Activated T-cell treated with anti-CD3 and anti-CD28 coated beads, Interleukin-2, amount 50 U/mL, for 4 hours (primary cell): ENCODE measurements around the gene TMCO4. TPM values are rescaled to one million over a fixed set of nuclear protein-coding genes. Genes with fewer than 3 reads are reported as not detected.

Experiments used
- ATAC-seq, 2 donors: fragments of 200-7000 bp; cut with Tn5 transposase; one replicate each; pipeline ENCODE4 v1.10.0; 2021
- DNase-seq: peaks from one replicate; pipeline ENCODE4 v3.0.0-alpha.2; 2020
- H3K27me3 Mint-ChIP-seq: one replicate; pipeline ENCODE4 v1.8.0; 2021; ENCODE audit warnings: low read depth, mixed read lengths
- H3K36me3 Mint-ChIP-seq: one replicate; pipeline ENCODE4 v1.8.0; 2022; ENCODE audit warnings: mixed read lengths; ENCODE audit not compliant: insufficient read depth
- H3K4me1 Mint-ChIP-seq: one replicate; pipeline ENCODE4 v1.8.0; 2021; ENCODE audit warnings: low read depth, mixed read lengths
- H3K4me3 Mint-ChIP-seq: one replicate; pipeline ENCODE4 v1.8.0; 2021; ENCODE audit warnings: mild to moderate bottlenecking, moderate library complexity, mixed read lengths
- H3K9me3 Mint-ChIP-seq: one replicate; pipeline ENCODE4 v1.8.0; 2021; ENCODE audit warnings: mixed read lengths
- total RNA-seq, 3 donors: library from RNA; stranded (reverse); gene quantifications; one replicate each; pipeline ENCODE4 v1.2.1, GENCODE V29; 2021

Gene TMCO4
- total RNA-seq, 3 donors from 2014 or later, result 10.4 to 16.1 (median 13.2) TPM

DNA sequence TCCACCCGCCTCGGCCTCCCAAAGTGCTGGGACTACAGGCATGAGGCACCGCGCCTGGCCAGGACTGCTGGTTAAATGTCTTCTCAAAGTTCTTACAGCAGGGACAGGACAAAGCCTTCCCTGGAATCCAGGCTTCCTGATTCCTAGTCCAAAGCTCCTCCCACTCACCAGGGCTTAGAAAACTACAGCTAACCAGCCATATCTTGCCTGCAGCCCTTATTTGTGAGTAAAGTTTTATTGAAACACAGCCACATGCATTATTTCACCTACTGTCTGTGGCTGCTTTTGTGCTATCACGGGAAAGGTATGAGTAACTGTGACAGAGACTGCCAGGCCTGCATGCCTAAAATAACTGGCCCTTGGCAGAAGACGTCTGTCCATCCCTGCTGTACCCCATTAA is 24.4 kb downstream of the TMCO4 start:
- peaks cover 39% of the 10 kb centered on the region for H3K36me3 Mint-ChIP-seq
- no peaks in the 10 kb centered on the region for H3K4me1 Mint-ChIP-seq
- no peaks in the 10 kb centered on the region for H3K9me3 Mint-ChIP-seq
- ATAC-seq (no peak), DNase-seq (no peak)
- H3K27me3 Mint-ChIP-seq, result no peaks in the 10 kb centered on the region
- H3K4me3 Mint-ChIP-seq, result no peak overlapping the region

DNA sequence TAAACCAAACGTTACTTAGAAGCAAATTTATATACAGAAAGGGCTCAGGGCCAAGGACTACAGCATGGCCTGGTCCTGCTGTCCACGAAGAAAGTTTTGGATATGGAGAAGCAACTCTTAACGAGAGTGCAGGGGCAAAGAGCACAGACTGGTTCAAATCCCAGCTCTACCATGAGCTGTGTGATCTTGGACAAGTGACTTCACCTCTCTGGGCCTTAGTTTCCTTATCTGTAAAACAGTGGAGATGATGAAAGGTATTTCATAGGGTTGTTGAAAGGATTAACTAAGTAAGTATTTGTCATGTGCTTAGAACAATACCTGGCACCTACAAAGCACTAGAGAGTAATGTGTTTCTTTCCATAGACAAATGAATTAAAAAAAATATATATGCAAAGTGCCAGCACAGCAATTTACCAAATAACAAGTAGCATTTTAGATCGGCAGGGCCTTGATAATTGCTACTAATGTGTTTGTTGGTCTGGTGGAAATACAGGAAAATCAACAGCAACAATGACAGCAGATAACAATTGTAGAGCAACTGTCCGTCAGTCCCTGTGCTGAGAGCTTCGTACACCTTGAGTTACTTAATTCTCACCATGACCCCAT is 25.4 kb downstream of the TMCO4 start:
- ATAC-seq (no peak), DNase-seq (no peak)
- Mint-ChIP-seq H3K9me3 (no peaks in the 10 kb centered on the region), H3K27me3 (no peaks in the 10 kb centered on the region), H3K4me3 (no peak overlapping the region), H3K36me3 (peaks cover 32% of the 10 kb centered on the region), H3K4me1 (no peaks in the 10 kb centered on the region)

DNA sequence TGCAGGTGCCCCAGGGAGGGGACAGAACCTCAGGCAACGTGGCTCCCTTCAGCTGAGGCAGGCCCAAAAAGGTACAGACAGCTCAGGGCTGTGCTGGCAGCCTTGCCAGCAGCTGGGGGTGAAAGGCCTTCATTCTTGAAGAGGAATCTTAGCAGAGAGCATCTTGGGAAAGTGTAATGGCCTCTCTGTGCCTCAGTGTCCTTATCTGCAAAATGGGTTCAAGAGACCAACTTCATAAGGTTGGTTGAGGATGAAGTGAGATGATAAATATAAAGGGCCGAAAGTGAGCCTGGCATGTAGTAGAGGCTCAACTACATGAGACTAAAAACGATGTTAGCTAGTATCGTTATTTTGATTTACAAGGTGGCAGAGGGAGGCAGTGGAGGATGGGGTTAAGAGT is 26.2 kb downstream of the TMCO4 start:
- Mint-ChIP-seq H3K4me1 (no peaks in the 10 kb centered on the region), H3K27me3 (no peaks in the 10 kb centered on the region), H3K4me3 (no peak overlapping the region), H3K9me3 (no peaks in the 10 kb centered on the region), H3K36me3 (peaks cover 24% of the 10 kb centered on the region)
- ATAC-seq, result no peak
- no peak for DNase-seq

DNA sequence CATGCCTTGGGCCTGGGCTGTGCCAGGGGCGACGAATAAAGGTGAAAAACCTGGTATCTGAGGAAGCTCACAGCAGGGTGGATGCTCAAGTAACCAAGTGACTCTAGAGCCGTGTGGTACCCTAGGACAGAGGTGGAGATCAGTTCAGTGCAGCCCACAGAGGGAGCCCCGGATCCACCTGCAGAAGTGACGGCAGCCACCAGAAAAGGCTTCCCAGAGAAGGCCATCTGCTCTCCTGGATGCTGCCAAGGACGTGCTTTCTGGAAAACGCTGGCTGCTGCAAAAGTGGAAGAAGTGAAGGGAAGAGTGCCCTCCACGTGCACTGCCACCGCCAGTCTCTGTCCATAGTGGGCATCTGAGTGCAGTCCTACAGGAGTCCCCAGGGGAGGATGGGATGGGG is 27.7 kb downstream of the TMCO4 start:
- Mint-ChIP-seq H3K4me1 (no peaks in the 10 kb centered on the region), H3K27me3 (no peaks in the 10 kb centered on the region), H3K36me3 (peaks cover 21% of the 10 kb centered on the region), H3K4me3 (no peak overlapping the region), H3K9me3 (no peaks in the 10 kb centered on the region)
- DNase-seq, result no peak
- no peak for ATAC-seq

DNA sequence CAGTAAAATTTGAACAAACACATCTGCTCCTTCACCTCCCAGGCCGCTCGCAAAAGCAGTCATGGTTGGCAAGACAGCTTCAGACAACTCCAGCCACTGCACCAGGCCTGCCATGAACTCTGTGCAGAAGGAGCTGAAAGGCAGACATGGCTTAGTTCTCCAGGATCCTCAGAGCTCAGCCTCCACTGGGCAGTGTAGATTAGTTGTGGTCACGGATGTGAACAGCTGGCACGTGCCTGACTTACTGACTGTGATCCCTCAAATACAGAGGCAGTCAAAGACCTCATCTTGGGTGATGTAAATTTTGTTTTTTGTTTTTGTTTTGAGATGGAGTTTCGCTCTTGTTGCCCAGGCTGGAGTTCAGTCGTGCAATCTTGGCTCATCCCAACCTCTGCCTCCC is 28.4 kb downstream of the TMCO4 start:
- Mint-ChIP-seq H3K9me3 (no peaks in the 10 kb centered on the region), H3K4me1 (peaks cover 1% of the 10 kb centered on the region), H3K36me3 (peaks cover 24% of the 10 kb centered on the region), H3K4me3 (no peak overlapping the region), H3K27me3 (no peaks in the 10 kb centered on the region)
- DNase-seq (no peak), ATAC-seq (no peak)

DNA sequence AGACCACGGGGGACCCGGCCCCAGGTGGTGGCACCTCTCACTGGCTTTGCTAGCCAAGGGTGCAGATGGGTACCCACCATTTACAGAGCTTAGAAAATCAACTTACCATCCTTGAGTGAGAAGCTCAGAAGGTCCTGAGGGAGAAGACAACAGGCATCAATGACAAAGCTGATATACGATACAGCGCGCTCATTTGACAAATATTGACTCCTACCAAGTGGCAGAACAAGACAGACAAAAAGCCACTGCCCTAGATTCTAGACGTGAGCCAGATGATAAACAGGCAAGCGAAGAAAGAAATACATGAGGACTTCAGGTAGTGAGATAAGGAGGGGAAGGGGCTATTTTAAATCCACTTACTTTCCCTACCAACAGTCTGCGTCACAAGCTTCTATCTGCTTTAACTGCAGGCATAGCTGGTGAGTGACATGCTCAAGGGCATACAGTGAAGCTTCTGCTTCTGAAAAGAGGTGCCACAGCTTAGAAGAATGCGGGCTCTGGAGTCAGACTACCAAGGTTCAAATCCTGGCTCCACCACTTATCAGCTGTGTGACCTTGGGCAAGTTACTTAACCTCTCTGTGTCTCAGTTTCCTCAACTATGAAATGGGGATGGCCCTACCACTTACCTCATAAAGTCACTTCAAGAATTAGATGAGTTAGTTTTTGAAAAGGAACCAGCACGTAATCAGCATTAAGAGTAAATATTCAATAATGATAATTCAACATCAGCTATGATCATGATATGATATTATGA is 29.1 kb downstream of the TMCO4 start:
- Mint-ChIP-seq H3K4me3 (no peak overlapping the region), H3K4me1 (peaks cover 8% of the 10 kb centered on the region), H3K9me3 (no peaks in the 10 kb centered on the region), H3K36me3 (peaks cover 27% of the 10 kb centered on the region), H3K27me3 (no peaks in the 10 kb centered on the region)
- ATAC-seq (no peak), DNase-seq (no peak)

DNA sequence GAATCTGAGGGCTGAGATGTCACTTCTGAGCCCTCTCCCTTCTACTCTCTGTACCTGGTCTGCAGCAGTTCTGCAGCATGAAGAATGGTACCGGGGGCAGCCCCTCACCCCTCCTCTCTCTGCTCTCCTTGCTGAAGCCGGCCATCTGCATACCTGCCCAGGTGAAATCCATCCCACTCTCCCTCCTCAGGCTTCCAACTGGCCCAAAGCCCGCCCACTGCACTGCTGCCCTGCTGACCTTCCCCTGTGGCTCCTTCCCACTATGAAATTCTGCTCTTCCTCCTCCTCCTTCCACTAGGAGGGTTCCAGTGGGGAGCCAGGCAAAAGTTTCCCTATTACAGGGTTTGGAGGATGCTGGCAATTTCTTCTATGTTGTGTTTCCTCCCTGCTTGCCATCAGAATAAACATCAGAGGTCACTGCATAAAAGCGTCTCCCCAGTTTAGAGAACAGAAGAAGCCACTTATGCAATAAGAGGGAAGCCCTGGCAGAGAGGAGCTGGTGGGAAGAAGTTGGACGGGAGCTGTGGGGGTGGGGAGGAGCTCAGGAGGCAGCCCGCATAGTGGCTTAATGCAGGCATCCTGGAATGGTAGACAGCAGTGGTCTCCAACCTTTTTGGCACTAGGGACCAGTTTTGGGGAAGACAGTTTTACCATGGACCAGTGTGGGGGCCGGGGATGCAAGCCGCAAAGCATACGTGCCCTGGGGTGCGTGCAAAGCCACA is 30.3 kb downstream of the TMCO4 start:
- peaks cover 29% of the 10 kb centered on the region for H3K36me3 Mint-ChIP-seq
- DNase-seq (no peak), ATAC-seq (no peak)
- H3K4me3 Mint-ChIP-seq, result no peak overlapping the region
- no peaks in the 10 kb centered on the region for H3K9me3 Mint-ChIP-seq
- H3K27me3 Mint-ChIP-seq, result no peaks in the 10 kb centered on the region
- H3K4me1 Mint-ChIP-seq, result peaks cover 14% of the 10 kb centered on the region

DNA sequence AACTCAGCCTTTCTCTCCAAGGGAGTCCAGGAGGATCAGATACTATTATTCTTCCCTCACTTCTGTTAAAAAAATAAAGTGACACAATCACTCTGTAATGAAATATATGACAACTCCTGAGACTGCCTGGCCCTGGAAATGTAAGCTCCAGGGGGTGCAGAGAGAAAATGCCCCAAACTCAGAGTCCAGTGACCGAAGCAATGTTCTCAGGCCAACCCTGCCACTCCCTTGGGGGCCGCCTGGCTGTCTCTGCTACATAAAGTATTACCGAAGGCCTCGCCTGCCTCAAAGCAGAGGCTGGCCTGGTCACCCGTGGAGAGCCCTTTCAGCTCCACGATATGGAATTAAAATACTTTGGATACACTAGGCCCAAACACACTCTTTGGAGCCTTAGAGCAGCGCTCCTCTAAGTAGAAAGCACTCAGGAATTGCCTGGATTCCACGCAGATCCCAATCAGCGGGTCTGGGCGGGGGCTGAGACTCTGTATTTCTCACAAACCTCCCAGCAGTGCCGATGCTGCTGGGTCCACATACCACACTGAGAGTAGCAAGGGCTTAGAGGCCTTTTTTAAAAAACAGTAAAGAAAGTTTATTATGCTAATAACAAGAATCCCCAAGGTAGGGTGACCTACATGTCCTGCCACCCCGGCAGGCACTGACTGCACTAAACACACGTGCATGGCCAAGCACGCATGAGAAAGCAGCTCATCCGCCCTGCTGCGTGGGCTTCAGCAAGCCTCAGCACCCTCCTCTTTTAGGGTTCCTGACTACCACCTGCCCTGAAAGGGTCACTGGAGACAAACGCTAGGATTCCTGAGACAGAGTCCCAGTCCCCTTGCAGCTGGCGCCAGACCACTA is 31.1 kb downstream of the TMCO4 start:
- Mint-ChIP-seq H3K9me3 (no peaks in the 10 kb centered on the region), H3K36me3 (peaks cover 28% of the 10 kb centered on the region), H3K27me3 (no peaks in the 10 kb centered on the region), H3K4me3 (no peak overlapping the region), H3K4me1 (peaks cover 14% of the 10 kb centered on the region)
- ATAC-seq, result no peak
- no peak for DNase-seq

DNA sequence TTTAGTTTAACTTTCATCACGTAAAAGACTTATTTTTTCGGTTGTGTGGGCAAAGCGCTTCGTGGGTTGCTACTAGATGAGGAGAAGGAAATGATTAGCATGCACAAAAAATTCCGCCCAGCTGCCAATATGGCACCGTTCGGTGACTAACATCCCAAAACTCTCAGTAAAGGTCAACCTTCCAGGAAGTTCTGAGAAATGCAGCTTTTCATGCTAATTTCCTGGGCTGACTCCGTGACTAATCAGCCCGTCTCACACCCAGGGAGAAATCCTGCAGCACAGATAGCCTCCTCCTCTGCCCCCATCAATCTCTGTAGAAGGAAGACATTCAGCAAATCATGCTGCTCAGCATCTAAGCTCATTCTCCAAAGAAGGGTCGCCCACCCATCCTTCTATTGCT is 34.1 kb downstream of the TMCO4 start:
- no peaks in the 10 kb centered on the region for H3K27me3 Mint-ChIP-seq
- DNase-seq, result peak; percentile 10
- H3K4me3 Mint-ChIP-seq, result no peak overlapping the region
- H3K36me3 Mint-ChIP-seq, result peaks cover 18% of the 10 kb centered on the region
- peak; percentile 71 to 83 for ATAC-seq
- peaks cover 14% of the 10 kb centered on the region for H3K4me1 Mint-ChIP-seq
- H3K9me3 Mint-ChIP-seq, result no peaks in the 10 kb centered on the region

DNA sequence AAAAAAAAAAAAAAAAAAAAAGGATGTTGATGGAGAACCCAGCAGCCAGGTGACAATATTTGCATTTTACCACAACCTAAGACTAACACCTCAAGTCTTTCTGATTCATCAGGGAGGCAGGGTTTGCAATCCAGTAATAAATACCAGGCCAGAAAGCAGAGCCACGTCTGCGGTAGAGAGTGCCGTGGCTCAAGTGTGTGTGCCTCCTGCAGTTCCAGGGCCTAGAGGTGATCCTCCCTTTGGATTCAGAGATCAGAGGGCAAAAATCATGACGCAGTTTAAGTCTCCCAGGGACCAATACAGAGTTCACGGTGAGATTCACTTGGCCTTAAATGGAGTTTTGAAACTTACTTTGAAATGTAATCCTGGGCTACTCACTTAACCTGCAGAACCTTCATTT is 34.9 kb downstream of the TMCO4 start:
- DNase-seq (no peak), ATAC-seq (peak in 1 of 2 donors; percentile 32)

DNA sequence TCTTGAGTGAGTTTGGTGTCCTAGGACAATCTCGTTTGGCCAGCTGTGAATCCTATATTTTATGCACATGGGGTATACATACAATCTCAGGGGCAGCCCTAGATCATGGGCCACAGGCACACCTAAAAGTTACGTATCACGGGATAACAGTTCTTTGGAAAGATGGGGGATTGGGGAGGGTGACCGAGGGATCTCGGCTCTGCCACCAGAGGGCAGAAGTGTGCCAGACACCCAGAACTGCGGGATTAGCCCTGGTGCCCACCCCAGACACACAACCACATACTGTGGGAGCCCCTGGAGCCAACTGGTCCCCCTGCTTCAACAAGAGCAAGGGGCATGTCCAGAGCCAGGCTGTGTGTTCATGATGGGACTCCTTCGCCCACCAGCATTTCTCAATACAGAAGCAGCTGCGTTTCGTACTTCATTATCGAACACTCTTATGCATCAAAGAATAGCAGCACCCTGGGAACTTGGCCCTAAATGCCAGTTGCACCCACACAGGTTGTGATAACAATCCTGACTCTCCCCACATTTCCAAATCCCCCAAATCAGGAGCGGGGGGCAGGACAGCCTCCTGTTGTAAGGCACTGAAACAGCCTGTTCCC is 37.4 kb downstream of the TMCO4 start:
- ATAC-seq (peak in 1 of 2 donors; percentile 58), DNase-seq (peak; percentile 21)
- H3K27me3 Mint-ChIP-seq, result no peaks in the 10 kb centered on the region

More for the DNA sequence above, 34.9 kb downstream of the TMCO4 start:
- H3K4me1 Mint-ChIP-seq, result peaks cover 14% of the 10 kb centered on the region
- no peak overlapping the region for H3K4me3 Mint-ChIP-seq
- no peaks in the 10 kb centered on the region for H3K27me3 Mint-ChIP-seq
- H3K36me3 Mint-ChIP-seq, result peaks cover 18% of the 10 kb centered on the region
- H3K9me3 Mint-ChIP-seq, result no peaks in the 10 kb centered on the region

DNA sequence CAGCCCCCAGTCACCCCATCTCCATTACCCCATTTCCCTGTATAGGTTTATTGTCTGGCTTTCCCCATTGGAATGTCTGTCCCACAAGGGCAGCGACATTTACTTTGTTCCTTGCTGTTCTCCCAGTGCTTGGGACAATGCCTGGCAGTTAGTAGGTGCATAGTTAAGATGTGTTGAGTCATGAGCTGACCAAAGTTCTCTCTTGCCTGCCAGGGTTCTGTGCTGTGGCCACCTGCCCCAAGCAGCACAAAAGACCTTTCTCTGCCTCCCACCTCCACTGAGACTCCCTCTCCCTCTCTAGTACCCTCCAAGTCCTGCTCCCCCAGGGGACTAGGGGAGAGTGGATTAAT is 40.0 kb downstream of the TMCO4 start:
- no peaks in the 10 kb centered on the region for H3K9me3 Mint-ChIP-seq

More for the DNA sequence above, 37.4 kb downstream of the TMCO4 start:
- Mint-ChIP-seq H3K4me1 (peaks cover 14% of the 10 kb centered on the region), H3K9me3 (no peaks in the 10 kb centered on the region), H3K4me3 (no peak overlapping the region), H3K36me3 (peaks cover 26% of the 10 kb centered on the region)

DNA sequence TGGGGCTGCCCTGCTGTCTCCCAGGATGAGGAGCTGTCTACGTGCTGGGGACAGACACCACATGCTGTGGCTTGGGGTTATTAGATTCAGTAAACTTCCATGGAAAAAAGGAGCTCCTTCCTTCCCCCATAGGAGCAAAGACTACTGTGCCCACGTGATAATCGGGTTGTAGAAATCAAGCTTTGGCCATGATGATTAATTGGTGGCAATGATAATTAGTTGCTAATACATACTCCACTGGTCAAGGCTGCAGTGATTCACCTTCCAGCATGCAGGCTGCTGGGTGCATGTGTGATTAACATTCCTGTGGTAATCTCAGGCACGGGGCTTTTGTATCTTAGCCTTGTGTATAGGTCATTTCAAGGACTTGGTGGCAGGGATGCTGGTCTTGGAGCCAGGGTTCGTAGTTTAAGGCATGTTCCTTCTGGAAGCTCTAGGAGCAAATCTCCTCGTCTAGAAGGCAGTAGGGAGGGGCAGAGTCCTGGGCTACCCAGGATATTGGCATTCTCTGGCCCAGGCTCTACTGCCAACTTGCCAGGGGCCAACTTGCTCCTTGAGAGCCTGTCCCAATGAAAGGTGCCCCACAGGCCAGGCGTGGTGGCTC is 41.4 kb downstream of the TMCO4 start:
- ATAC-seq (no peak), DNase-seq (no peak)
- Mint-ChIP-seq H3K36me3 (peaks cover 18% of the 10 kb centered on the region), H3K4me3 (no peak overlapping the region), H3K4me1 (no peaks in the 10 kb centered on the region), H3K9me3 (no peaks in the 10 kb centered on the region), H3K27me3 (no peaks in the 10 kb centered on the region)

More for the DNA sequence above, 40.0 kb downstream of the TMCO4 start:
- DNase-seq (no peak), ATAC-seq (no peak)
- H3K27me3 Mint-ChIP-seq, result no peaks in the 10 kb centered on the region
- H3K4me3 Mint-ChIP-seq, result no peak overlapping the region
- H3K36me3 Mint-ChIP-seq, result peaks cover 16% of the 10 kb centered on the region
- H3K4me1 Mint-ChIP-seq, result no peaks in the 10 kb centered on the region
